Measurements from ENCODE around the gene MED4. TPM values are rescaled to one million over a fixed set of nuclear protein-coding genes. Genes with fewer than 3 reads are reported as not detected.
"Not testable (repeated sequence)": the region's sequence is repeated elsewhere in the genome, so short reads cannot be mapped to it uniquely, and the experiment has no call there.

MED4 gene
- polyA plus RNA-seq, 10 donors: 55.7 to 67.1 (median 61.9) TPM

- DNase-seq: no peak
Measured at GRCh38 chr13:48108106-48108505, 13.2 kb upstream of the MED4 start.

GRCh38 chr13:48097793-48098192, 2.9 kb upstream of the MED4 start:
- no peak for DNase-seq

- DNase-seq: no peak
Measured at GRCh38 chr13:48096670-48097069, 1.8 kb upstream of the MED4 start.

- peak in 2 of 3 donors; percentile 0 to 8 for DNase-seq
Measured at GRCh38 chr13:48094404-48094780, 512 bp downstream of the MED4 start.

- no peak for DNase-seq
Measured at GRCh38 chr13:48093588-48093987, 1.3 kb downstream of the MED4 start.

GRCh38 chr13:48086272-48086671, 8.6 kb downstream of the MED4 start:
- DNase-seq: no peak

GRCh38 chr13:48081739-48082138, 13.2 kb downstream of the MED4 start:
- DNase-seq: no peak

- no peak for DNase-seq
Measured at GRCh38 chr13:48078251-48078656, 16.6 kb downstream of the MED4 start.

GRCh38 chr13:48074006-48074405, 20.9 kb downstream of the MED4 start:
- DNase-seq: no peak

GRCh38 chr13:48072787-48073186, 22.1 kb downstream of the MED4 start:
- DNase-seq: no peak

- DNase-seq: no peak
Measured at GRCh38 chr13:48072304-48072703, 22.6 kb downstream of the MED4 start.

GRCh38 chr13:48070942-48071341, 24.0 kb downstream of the MED4 start:
- DNase-seq: no peak

- peak in 1 of 3 donors; percentile 7 for DNase-seq
Measured at GRCh38 chr13:48069573-48069972, 25.3 kb downstream of the MED4 start.

GRCh38 chr13:48068952-48069351, 26.0 kb downstream of the MED4 start:
- peak in 1 of 3 donors; percentile 10 for DNase-seq

- no peak for DNase-seq
Measured at GRCh38 chr13:48068036-48068435, 26.9 kb downstream of the MED4 start.

- DNase-seq: no peak
Measured at GRCh38 chr13:48066310-48066989, 28.5 kb downstream of the MED4 start.

GRCh38 chr13:48059951-48060350, 35.0 kb downstream of the MED4 start:
- not testable (repeated sequence) for DNase-seq

- not testable (repeated sequence) for DNase-seq
Measured at GRCh38 chr13:48058536-48058935, 36.4 kb downstream of the MED4 start.

- DNase-seq: no peak
Measured at GRCh38 chr13:48055712-48056111, 39.2 kb downstream of the MED4 start.

- DNase-seq: no peak
Measured at GRCh38 chr13:48054601-48055000, 40.3 kb downstream of the MED4 start.

GRCh38 chr13:48050550-48050949, 44.4 kb downstream of the MED4 start:
- DNase-seq: no peak

GRCh38 chr13:48043789-48044503, 51.0 kb downstream of the MED4 start:
- DNase-seq: peak in 1 of 3 donors; percentile 33

- no peak for DNase-seq
Measured at GRCh38 chr13:48042894-48043293, 52.0 kb downstream of the MED4 start.

GRCh38 chr13:48040896-48041295, 54.0 kb downstream of the MED4 start:
- no peak for DNase-seq

All from muscle of back (tissue), 11 donors.